HG03342 (cell line): ENCODE data around the gene PREX1.

Experiments used
- ATAC-seq: cut with Tn5 transposase; IDR thresholded peaks from one replicate; pipeline ENCODE4 v1.9.1; 2021; ENCODE audit warnings: mild to moderate bottlenecking, moderate library complexity; ENCODE audit not compliant: unreplicated experiment

PREX1 gene

GRCh38 chr20:48826069-48826468 is 1.7 kb downstream of the PREX1 start:
- no peak for ATAC-seq

GRCh38 chr20:48825566-48825920 is 2.3 kb downstream of the PREX1 start:
- ATAC-seq = no peak

- ATAC-seq = no peak
Measured at GRCh38 chr20:48824830-48825565, 2.8 kb downstream of the PREX1 start.

DNA sequence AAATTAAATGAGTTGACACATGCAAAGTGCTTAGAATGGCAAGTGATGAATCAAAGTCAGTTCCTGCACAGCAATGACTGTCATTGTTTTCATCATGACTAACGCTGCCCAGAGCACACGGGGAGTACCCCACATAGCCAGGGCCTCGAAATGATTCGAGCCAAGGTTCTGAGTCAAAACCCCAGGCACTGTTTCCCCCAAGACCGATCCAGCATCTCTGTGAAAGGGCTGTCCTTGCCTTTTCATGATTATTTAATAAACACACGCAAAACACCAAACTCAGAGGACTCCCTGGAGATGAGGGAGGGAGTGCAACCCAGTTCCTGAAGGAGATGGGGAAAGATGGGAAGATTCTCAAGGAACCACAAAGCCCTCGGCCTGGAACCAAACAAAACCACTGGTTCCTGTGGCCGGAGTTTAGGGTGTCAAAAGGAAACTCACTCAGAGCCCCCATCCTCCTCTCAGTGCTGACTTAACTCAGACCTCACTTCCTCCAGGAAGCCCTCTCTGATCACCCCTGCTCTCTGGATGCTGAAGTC is 3.8 kb downstream of the PREX1 start:
- ATAC-seq = peak; percentile 37

DNA sequence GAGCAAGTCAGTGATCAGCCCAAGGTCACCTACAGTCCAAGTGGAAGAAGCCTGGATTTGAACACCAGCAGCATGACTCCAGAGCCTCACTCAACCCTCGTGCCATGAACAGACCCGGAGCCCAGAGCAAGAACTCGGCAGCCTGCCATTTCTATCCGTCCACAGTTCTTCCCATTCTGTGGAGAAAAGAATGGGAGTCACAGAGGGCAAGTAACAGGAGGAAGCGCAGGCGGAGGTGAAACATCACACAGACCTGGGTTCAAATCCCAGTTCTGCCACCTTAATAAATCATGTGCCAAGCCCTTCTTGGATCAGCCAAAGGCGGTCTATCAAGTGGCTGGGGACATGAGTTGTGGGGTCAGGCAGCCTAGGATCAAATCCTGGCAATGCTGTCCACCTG is 4.3 kb downstream of the PREX1 start:
- no peak for ATAC-seq

DNA sequence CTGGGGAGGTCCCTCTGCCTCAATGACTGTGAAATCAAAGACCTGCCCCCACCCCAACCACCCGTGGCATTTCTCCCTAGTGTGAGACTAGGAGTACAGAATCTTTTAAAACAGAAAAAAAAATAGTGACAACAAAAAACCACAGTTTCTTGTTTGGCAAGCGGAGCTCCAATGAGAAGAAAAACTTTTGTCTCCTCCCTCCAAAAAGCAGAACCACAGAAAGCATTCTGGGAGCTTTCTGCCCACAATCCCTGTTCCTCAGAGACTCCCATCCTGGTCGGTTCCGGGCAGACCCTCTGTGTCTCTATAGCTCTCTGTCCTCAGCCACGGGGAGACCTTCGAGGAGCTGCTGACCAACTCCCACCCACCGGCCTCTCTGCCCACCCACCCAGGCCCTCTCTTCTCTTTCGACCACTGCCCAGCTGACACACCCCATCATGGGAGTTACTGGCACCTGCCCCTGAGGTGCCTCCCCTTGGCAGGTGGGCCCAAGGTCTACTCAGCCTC is 4.9 kb downstream of the PREX1 start:
- no peak for ATAC-seq

GRCh38 chr20:48822178-48822577 is 5.6 kb downstream of the PREX1 start:
- no peak for ATAC-seq

DNA sequence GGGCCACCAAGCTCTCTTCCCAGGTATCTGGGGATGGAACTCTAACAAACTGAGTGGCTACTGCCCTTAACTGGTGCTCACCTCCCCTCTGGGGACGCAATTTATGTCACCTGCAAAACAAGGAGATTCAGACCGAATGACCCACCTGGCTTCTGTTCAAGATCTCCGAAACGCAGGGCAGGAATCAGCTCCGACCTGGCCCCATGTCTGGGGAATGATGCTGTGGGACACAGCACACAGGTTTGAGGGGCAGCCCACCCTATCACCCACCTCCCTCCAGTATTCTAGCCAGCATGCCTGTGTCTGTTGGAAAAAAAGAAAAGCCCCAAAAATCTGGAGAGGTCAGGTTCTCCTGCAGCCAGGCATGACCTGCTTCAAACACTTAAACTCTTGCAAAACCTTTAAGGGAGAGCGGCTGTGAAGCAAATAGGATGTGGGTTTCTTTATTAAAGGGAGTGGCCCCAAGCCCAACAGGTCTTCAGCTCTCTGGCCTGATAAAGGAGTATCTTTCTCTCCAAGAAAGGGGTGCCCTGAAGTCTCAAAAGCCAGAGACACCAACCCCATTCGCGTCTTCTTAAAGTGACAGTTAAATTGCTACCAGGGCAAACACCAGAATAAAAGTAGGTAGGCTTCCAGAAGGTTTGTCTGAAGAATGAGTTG is 6.4 kb downstream of the PREX1 start:
- no peak for ATAC-seq

- ATAC-seq = no peak
Measured at GRCh38 chr20:48820649-48820973, 7.2 kb downstream of the PREX1 start.

GRCh38 chr20:48819821-48820648 is 7.8 kb downstream of the PREX1 start:
- no peak for ATAC-seq

- ATAC-seq = no peak
Measured at GRCh38 chr20:48819089-48819488, 8.7 kb downstream of the PREX1 start.

DNA sequence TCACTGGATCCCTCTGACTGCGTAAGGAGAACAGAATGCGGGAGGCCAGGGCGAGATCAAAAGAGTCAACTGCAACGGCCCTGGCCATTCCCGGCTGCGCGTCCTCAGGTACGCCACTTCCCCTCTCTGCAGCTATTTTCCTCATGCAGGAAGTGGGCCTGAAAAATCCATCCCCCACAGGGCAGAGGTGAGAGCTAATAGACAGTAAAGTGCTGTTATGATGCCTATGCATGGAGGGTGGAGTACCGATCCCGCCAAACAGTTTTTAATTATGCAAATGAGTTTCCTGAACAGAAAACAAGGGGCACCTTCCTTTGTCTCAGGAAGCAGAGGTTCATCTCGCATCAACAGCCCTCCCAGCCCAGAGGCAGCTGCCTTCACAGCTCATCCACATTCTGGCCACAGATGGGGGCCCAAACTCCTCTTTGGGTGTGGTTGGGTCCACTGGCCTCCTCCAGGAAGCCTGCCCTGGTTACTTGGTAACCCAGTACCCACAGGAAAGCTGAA is 9.3 kb downstream of the PREX1 start:
- ATAC-seq = peak; percentile 42

DNA sequence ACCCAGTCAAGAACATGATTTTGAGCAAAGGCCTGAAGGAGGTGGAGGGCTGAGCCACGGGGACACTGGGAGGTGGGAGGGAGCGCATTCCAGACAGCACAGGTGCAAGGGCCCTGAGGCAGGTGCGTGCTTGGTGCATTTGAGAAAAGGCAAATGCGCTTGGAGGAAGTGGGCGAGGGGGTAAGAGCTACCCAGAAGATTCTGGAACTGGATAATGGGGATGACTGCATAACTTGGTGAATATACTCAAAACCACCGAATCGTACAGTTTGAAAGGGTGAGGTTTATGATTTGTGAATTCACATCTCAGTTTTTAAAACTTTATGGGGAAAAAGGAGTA is 9.8 kb downstream of the PREX1 start:
- ATAC-seq = no peak

DNA sequence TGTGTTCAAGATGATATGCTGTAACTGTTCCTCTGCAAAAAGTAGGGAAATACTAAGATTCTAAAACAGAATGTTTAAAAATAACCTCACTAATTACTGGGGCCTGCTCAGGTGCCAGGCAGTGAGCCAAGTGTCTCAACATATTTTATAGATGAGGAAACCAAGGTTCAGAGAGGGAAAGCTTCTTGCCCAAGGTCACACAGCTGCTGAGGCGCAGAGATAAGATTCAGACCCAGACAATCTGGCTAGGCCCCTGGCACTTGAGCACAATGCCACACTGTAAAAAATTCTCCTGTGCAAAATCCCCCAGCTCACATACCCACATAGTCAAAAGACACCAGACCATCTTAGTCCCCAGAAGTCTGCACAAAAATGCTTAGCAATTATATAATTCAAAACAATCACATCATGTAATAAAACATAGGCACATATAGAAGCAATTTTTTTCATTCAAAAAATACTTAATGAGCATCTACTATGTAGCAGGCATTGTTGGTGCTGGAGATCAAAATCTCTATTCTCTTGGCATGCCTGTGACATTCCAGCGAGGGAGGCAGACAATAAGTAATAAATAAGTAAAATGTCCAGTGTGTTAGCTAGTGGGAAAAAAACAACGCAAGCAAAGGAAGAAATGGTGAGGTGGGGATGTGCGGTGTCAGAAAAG is 10.3 kb downstream of the PREX1 start:
- no peak for ATAC-seq

- no peak for ATAC-seq
Measured at GRCh38 chr20:48816282-48817205, 11.3 kb downstream of the PREX1 start.

DNA sequence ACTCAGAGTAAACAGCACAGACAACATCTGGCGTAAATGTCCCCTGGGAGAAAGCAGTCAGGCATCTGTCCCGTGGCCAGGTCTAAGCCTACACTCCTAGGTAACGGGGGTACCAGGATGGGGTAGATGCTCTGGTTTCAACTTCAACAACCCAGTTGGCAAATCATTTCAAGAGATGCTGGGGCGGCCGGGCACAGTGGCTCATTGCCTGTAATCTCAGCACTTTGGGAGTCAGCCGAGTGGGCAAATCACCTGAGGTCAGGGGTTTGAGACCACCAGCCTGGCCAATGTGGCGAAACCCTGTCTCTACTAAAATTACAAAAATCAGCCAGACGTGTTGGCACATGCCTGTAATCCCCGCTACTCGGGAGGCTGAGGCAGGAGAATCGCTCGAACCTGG is 12.3 kb downstream of the PREX1 start:
- no peak for ATAC-seq

DNA sequence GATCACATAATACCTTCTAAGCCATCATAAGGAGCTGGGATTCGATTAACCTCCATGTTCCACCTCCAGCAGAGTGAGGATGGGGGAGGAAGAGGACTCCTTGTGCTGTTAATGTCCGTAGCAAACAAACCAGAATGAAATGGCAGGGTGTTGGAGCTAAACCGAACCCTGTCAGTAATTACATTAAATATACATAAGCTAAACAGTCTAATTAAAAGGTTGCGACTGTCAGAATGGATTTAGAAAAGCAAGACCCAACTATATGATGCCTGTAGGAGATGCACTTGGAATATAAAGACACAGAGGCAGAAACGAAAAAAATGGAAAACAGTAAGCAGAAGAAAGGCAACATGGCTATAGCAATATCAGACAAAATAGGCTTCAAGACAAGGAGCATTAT is 13.2 kb downstream of the PREX1 start:
- no peak for ATAC-seq

DNA sequence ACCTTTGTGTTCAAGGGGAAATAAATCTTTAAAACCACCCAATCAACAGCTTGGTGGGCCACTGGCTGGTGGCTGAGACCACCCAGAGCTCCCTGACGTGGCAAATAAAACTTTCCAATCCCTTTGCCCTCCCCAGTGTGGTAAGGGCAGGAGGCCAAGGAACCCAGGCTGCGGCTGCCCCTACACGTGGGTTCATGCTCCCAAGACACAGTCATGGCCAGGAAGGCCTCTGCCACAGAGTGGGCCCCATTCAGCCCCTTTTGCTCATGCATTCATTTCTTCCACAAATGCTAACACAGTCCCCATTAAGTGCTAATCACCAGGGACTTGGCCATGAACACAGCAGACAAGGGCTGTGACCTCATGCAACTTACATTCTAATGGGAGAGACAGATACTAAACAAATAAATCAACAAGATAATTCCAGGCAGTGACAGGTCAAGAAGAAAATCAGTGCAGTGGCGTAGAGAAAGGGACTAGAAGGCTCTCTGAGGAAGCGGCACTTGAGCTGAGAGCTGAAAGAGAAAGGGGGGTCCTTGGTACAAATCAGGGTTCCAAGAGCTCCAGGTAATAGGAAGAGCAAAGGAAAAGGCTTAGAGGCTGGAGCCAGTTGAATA is 13.8 kb downstream of the PREX1 start:
- no peak for ATAC-seq

DNA sequence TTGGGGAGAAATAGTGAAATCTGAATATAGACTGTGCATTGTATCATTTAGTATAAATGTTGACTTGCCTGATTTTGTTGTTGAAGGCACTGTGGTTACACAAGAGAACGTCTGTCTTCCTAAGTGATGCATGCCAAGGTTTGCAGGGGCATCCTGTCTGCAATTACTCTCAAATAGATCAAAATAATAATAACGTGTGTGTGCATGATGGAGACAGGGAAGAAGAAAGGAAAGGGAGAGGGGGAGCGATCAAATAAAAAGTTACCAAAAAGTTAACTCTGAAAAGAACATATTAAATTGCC is 14.4 kb downstream of the PREX1 start:
- no peak for ATAC-seq
